ENCODE measurements around the gene DCAF6.

DCAF6 gene

DNA sequence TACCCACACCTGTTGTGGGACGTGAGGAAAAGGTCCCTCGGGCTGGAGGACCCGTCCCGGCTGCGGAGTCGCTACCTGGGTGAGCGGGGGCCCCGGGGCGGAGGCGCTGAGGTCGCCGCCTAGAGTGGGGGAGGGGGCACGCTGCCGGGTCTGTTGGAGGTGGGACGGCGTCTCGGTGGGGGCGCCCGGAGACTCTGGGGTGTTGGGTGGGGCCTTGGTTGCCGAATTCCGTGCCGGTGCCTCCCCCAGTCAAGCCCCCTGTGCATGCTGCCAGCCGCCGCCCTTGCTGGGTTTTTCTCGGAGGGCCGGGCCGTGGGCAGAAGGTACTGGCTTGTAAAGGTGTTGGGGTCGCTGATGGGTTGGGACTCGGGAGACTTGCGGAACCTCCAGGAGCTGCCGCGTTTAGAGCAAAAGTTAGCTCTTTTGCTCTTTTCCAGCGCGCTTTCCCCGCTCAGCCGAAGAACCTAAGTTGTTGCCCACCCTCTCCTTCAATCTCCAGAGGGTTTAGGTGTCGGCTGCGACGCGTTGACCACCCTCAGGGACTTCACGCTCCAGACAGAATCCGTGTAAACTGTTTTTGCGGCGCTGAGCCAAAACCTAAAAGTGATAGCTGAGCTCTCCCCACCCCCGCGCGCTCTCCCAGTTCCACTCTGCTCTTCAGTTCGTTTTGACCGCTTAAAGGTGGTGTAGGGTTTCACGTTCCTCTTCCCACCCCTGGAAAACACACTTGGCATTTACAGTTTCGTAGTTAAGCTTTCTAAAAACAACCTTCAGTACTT, 636 bp downstream of the DCAF6 start, which contains the start of gene MPC2:
Gene MPC2 (minus strand): TSS at position 143 of the 779 bp plus-strand sequence. CDS start 1,231 bp downstream, outside the sequence.
- WGBS: under 1% methylated on average over 44 of the region's 51 CpGs
- H3K23ac ChIP-seq (ENCODE audit: low read length in 2 of 2): peak within 1 kb of the TSS in 1 of 2 experiments; percentile 94
- peaks cover 0 to 3% of the 10 kb centered on the region in 2 experiments for H3K36me3 ChIP-seq (ENCODE audit: control insufficient read depth in 1 of 2, insufficient read depth in 2 of 2, low read depth in 1 of 2, low read length in 2 of 2)
- H3K4me3 ChIP-seq (ENCODE audit: insufficient read depth in 1 of 2, low read depth in 1 of 2, low read length in 2 of 2): peak within 1 kb of the TSS; percentile 79 to 95
- H2BK12ac ChIP-seq (ENCODE audit: low read length in 2 of 2): peak within 1 kb of the TSS; percentile 71 to 91
- no peaks in the 10 kb centered on the region for H3K9me3 ChIP-seq (ENCODE audit: control insufficient read depth, low read length)
- peak within 1 kb of the TSS; percentile 98 for H2BK120ac ChIP-seq (ENCODE audit: low read depth, low read length)
- peak within 1 kb of the TSS; percentile 94 for H4K91ac ChIP-seq (ENCODE audit: low read length)
- H3K4me2 ChIP-seq (ENCODE audit: low read length, poor library complexity, severe bottlenecking): peak within 1 kb of the TSS; percentile 88
- DNase-seq: peak; percentile 78
- H3K4ac ChIP-seq (ENCODE audit: low read depth in 1 of 2, low read length in 2 of 2): peak within 1 kb of the TSS; percentile 95 to 99
- H3K79me1 ChIP-seq (replicated peaks; ENCODE audit: low read length, poor library complexity, severe bottlenecking): no peaks in the 10 kb centered on the region
- H3K27me3 ChIP-seq (ENCODE audit: control insufficient read depth in 1 of 2, insufficient read depth in 1 of 2, low read length in 2 of 2): no peaks in the 10 kb centered on the region
- peak within 1 kb of the TSS; percentile 67 for H2AFZ ChIP-seq (ENCODE audit: low read depth, low read length)
- peak within 1 kb of the TSS; percentile 86 to 89 for H3K14ac ChIP-seq (ENCODE audit: low read length in 2 of 2)
- H2BK5ac ChIP-seq (ENCODE audit: low read depth, low read length, poor library complexity, severe bottlenecking): peak within 1 kb of the TSS; percentile 96
- peak within 1 kb of the TSS; percentile 94 for H2BK15ac ChIP-seq (ENCODE audit: low read depth, poor library complexity, severe bottlenecking)
- H2AK5ac ChIP-seq (ENCODE audit: low read length, severe bottlenecking): peak within 1 kb of the TSS; percentile 90
- peak within 1 kb of the TSS; percentile 96 for H3K9ac ChIP-seq (ENCODE audit: low read length)
- peak within 1 kb of the TSS; percentile 95 for H4K8ac ChIP-seq (ENCODE audit: low read length)
- H3K4me1 ChIP-seq (ENCODE audit: control insufficient read depth, insufficient read depth, low read depth, low read length): no peaks in the 10 kb centered on the region
- H3K27ac ChIP-seq (ENCODE audit: low read length, poor library complexity, severe bottlenecking): peak within 1 kb of the TSS; percentile 100
- H3K18ac ChIP-seq (ENCODE audit: low read depth in 1 of 2, low read length in 2 of 2): peak within 1 kb of the TSS; percentile 91 to 99

DNA sequence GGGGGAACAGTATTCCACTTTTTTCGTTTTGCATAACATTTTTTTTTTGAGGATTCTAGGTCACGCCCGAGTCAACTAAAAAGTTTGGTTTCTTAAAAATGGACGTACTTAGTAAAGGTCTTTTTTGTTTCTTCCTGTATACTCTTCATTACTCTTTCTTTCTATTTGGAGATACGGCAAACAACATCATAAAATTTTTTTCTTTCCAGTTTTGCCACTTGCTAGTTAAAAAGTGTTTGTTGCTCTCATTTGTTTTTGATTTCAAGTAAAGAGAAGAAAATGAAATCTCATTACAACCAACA, 1.2 kb downstream of the DCAF6 start:
- Histone ChIP-seq H3K36me3 (ENCODE audit: control insufficient read depth in 1 of 2, insufficient read depth in 2 of 2, low read depth in 1 of 2, low read length in 2 of 2) (peaks cover 2 to 3% of the 10 kb centered on the region in 2 experiments), H4K8ac (ENCODE audit: low read length) (no peak overlapping the region), H3K27me3 (ENCODE audit: control insufficient read depth in 1 of 2, insufficient read depth in 1 of 2, low read length in 2 of 2) (no peaks in the 10 kb centered on the region), H2BK5ac (ENCODE audit: low read depth, low read length, poor library complexity, severe bottlenecking) (peak overlapping the region; percentile 15), H2BK120ac (ENCODE audit: low read depth, low read length) (no peak overlapping the region), H4K91ac (ENCODE audit: low read length) (no peak overlapping the region), H3K79me1 (replicated peaks; ENCODE audit: low read length, poor library complexity, severe bottlenecking) (no peaks in the 10 kb centered on the region), H3K4me2 (ENCODE audit: low read length, poor library complexity, severe bottlenecking) (no peak overlapping the region), H3K27ac (ENCODE audit: low read length, poor library complexity, severe bottlenecking) (peak overlapping the region; percentile 93), H3K18ac (ENCODE audit: low read depth in 1 of 2, low read length in 2 of 2) (no peak overlapping the region), H3K4ac (ENCODE audit: low read depth in 1 of 2, low read length in 2 of 2) (no peak overlapping the region), H2BK15ac (ENCODE audit: low read depth, poor library complexity, severe bottlenecking) (no peak overlapping the region), H3K23ac (ENCODE audit: low read length in 2 of 2) (no peak overlapping the region), H3K9ac (ENCODE audit: low read length) (peak overlapping the region; percentile 96), H3K14ac (ENCODE audit: low read length in 2 of 2) (no peak overlapping the region), H2AFZ (ENCODE audit: low read depth, low read length) (no peak overlapping the region), H3K9me3 (ENCODE audit: control insufficient read depth, low read length) (no peaks in the 10 kb centered on the region), H3K4me3 (ENCODE audit: insufficient read depth in 1 of 2, low read depth in 1 of 2, low read length in 2 of 2) (peak overlapping the region; percentile 79 to 87), H2AK5ac (ENCODE audit: low read length, severe bottlenecking) (no peak overlapping the region), H3K4me1 (ENCODE audit: control insufficient read depth, insufficient read depth, low read depth, low read length) (no peaks in the 10 kb centered on the region), H2BK12ac (ENCODE audit: low read length in 2 of 2) (no peak overlapping the region)
- DNase-seq: no peak
- no CpG with 5 or more reads among the region's 5 CpGs for WGBS

DNA sequence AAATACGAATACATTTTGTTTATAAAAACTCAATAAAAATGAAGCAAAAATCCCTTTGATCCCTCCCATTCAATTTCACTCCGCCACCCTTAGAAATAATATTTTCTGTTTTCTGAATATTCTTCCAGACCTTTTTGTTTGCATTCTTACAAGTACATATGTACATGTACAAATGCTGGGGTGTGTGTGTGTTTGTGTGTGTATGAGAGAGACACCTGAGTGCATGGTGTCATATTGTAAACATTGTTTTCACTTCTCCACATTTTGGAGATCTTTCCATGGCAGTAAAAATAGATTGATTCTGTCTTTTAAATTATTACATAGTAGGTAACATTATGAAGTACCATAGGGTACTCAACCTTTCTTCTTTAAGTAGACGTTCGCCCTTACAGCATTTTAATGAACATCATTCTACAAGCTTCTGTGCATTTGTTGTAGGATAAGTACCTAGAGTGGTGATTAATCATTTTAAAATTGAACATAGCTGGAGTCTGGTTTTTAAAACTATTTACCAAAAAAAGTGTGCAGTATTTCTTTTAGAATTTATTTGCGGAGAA, 1.7 kb downstream of the DCAF6 start:
- Histone ChIP-seq H4K91ac (ENCODE audit: low read length) (no peak overlapping the region), H2BK15ac (ENCODE audit: low read depth, poor library complexity, severe bottlenecking) (no peak overlapping the region), H4K8ac (ENCODE audit: low read length) (no peak overlapping the region), H2AFZ (ENCODE audit: low read depth, low read length) (no peak overlapping the region), H3K4me3 (ENCODE audit: insufficient read depth in 1 of 2, low read depth in 1 of 2, low read length in 2 of 2) (peak overlapping the region in 1 of 2 experiments; percentile 79), H3K4me2 (ENCODE audit: low read length, poor library complexity, severe bottlenecking) (peak overlapping the region; percentile 66), H3K36me3 (ENCODE audit: control insufficient read depth in 1 of 2, insufficient read depth in 2 of 2, low read depth in 1 of 2, low read length in 2 of 2) (peaks cover 3% of the 10 kb centered on the region in 2 experiments), H2BK120ac (ENCODE audit: low read depth, low read length) (no peak overlapping the region), H3K4ac (ENCODE audit: low read depth in 1 of 2, low read length in 2 of 2) (no peak overlapping the region), H3K79me1 (replicated peaks; ENCODE audit: low read length, poor library complexity, severe bottlenecking) (no peaks in the 10 kb centered on the region), H3K27me3 (ENCODE audit: control insufficient read depth in 1 of 2, insufficient read depth in 1 of 2, low read length in 2 of 2) (no peaks in the 10 kb centered on the region), H3K23ac (ENCODE audit: low read length in 2 of 2) (no peak overlapping the region), H2AK5ac (ENCODE audit: low read length, severe bottlenecking) (no peak overlapping the region), H3K27ac (ENCODE audit: low read length, poor library complexity, severe bottlenecking) (no peak overlapping the region), H3K18ac (ENCODE audit: low read depth in 1 of 2, low read length in 2 of 2) (no peak overlapping the region), H2BK12ac (ENCODE audit: low read length in 2 of 2) (no peak overlapping the region), H3K4me1 (ENCODE audit: control insufficient read depth, insufficient read depth, low read depth, low read length) (no peaks in the 10 kb centered on the region), H3K9me3 (ENCODE audit: control insufficient read depth, low read length) (no peaks in the 10 kb centered on the region), H3K14ac (ENCODE audit: low read length in 2 of 2) (no peak overlapping the region), H2BK5ac (ENCODE audit: low read depth, low read length, poor library complexity, severe bottlenecking) (no peak overlapping the region), H3K9ac (ENCODE audit: low read length) (peak overlapping the region; percentile 96)
- WGBS: no CpG with 5 or more reads among the region's 5 CpGs
- no peak for DNase-seq

- Histone ChIP-seq H3K9me3 (ENCODE audit: control insufficient read depth, low read length) (no peaks in the 10 kb centered on the region), H3K36me3 (ENCODE audit: control insufficient read depth in 1 of 2, insufficient read depth in 2 of 2, low read depth in 1 of 2, low read length in 2 of 2) (peaks cover 6 to 7% of the 10 kb centered on the region in 2 experiments), H3K9ac (ENCODE audit: low read length) (no peak overlapping the region), H3K4me2 (ENCODE audit: low read length, poor library complexity, severe bottlenecking) (peak overlapping the region; percentile 29), H2AFZ (ENCODE audit: low read depth, low read length) (no peak overlapping the region), H2BK120ac (ENCODE audit: low read depth, low read length) (no peak overlapping the region), H3K79me1 (replicated peaks; ENCODE audit: low read length, poor library complexity, severe bottlenecking) (no peaks in the 10 kb centered on the region), H2BK15ac (ENCODE audit: low read depth, poor library complexity, severe bottlenecking) (no peak overlapping the region), H2BK12ac (ENCODE audit: low read length in 2 of 2) (no peak overlapping the region), H3K4me1 (ENCODE audit: control insufficient read depth, insufficient read depth, low read depth, low read length) (no peaks in the 10 kb centered on the region), H3K4ac (ENCODE audit: low read depth in 1 of 2, low read length in 2 of 2) (no peak overlapping the region), H4K91ac (ENCODE audit: low read length) (no peak overlapping the region), H2AK5ac (ENCODE audit: low read length, severe bottlenecking) (no peak overlapping the region), H3K27me3 (ENCODE audit: control insufficient read depth in 1 of 2, insufficient read depth in 1 of 2, low read length in 2 of 2) (no peaks in the 10 kb centered on the region), H3K14ac (ENCODE audit: low read length in 2 of 2) (no peak overlapping the region), H3K23ac (ENCODE audit: low read length in 2 of 2) (no peak overlapping the region), H4K8ac (ENCODE audit: low read length) (no peak overlapping the region), H3K27ac (ENCODE audit: low read length, poor library complexity, severe bottlenecking) (no peak overlapping the region), H2BK5ac (ENCODE audit: low read depth, low read length, poor library complexity, severe bottlenecking) (no peak overlapping the region), H3K18ac (ENCODE audit: low read depth in 1 of 2, low read length in 2 of 2) (no peak overlapping the region), H3K4me3 (ENCODE audit: insufficient read depth in 1 of 2, low read depth in 1 of 2, low read length in 2 of 2) (no peak overlapping the region)
- WGBS: 100% methylated on average over 1 of the region's 2 CpGs
- no peak for DNase-seq
These were observed 3.8 kb downstream of the DCAF6 start for GRCh38 chr1:167940264-167940663.
